OCI-LY1 (cell line): Measurements from ENCODE around the gene MYL6B.

Source experiments
- H2AFZ ChIP-seq: fragments of 200-600 bp; sonication (generic), shearing (Covaris generic); 2 replicates; pipeline ENCODE4 v1.6.0; 2014; ENCODE audit warnings: antibody characterized with exemption, mild to moderate bottlenecking, low read length
- H3F3A ChIP-seq: fragments of 200-600 bp; sonication (generic), shearing (Covaris generic); 2 replicates; pipeline ENCODE4 v1.6.0; 2014; ENCODE audit warnings: mild to moderate bottlenecking, antibody characterized with exemption, low read length, moderate library complexity; ENCODE audit not compliant: insufficient read depth
- H3K27ac ChIP-seq: fragments of 200-600 bp; sonication (generic); 2 replicates; pipeline ENCODE4 v1.5.1; 2014; ENCODE audit warnings: low read length, mixed run types, mild to moderate bottlenecking, low read depth; ENCODE audit not compliant: poor library complexity, severe bottlenecking
- H3K27me3 ChIP-seq: fragments of 200-600 bp; sonication (generic); 2 replicates; pipeline ENCODE4 v1.6.0; 2014; ENCODE audit warnings: antibody characterized with exemption, mild to moderate bottlenecking, low read length, moderate library complexity; ENCODE audit not compliant: insufficient read depth
- H3K36me3 ChIP-seq: fragments of 200-600 bp; sonication (generic); 2 replicates; pipeline ENCODE4 v1.6.1; 2014; ENCODE audit warnings: mild to moderate bottlenecking, antibody characterized with exemption, low read length, moderate library complexity, mixed read lengths; ENCODE audit not compliant: insufficient read depth
- H3K4me1 ChIP-seq: fragments of 200-600 bp; sonication (generic); 2 replicates; pipeline ENCODE4 v1.5.1; 2014; ENCODE audit warnings: mild to moderate bottlenecking, low read length, moderate library complexity; ENCODE audit not compliant: insufficient read depth, severe bottlenecking
- H3K4me2 ChIP-seq: fragments of 200-600 bp; sonication (generic), shearing (Covaris generic); 2 replicates; pipeline ENCODE4 v1.6.1; 2014; ENCODE audit warnings: low read length
- H3K4me3 ChIP-seq: fragments of 200-600 bp; sonication (generic); 2 replicates; pipeline ENCODE4 v1.5.1; 2014; ENCODE audit warnings: low read length, low read depth, mild to moderate bottlenecking, mixed read lengths; ENCODE audit not compliant: poor library complexity, severe bottlenecking
- H3K79me2 ChIP-seq: fragments of 200-600 bp; shearing (Covaris generic); 2 replicates; pipeline ENCODE4 v1.6.1; 2016; ENCODE audit warnings: mixed run types, low read length, mixed read lengths; ENCODE audit not compliant: insufficient read depth
- H3K9ac ChIP-seq: fragments of 200-600 bp; sonication (generic), shearing (Covaris generic); 2 replicates; pipeline ENCODE4 v1.6.1; 2014; ENCODE audit warnings: mild to moderate bottlenecking, low read length, mixed read lengths
- H3K9me2 ChIP-seq: fragments of 200-600 bp; sonication (generic), shearing (Covaris generic); 2 replicates; pipeline ENCODE4 v1.6.1; 2014; ENCODE audit warnings: low read depth, mild to moderate bottlenecking, low read length, mixed read lengths
- H3K9me3 ChIP-seq: fragments of 200-600 bp; shearing (Covaris generic); 2 replicates; pipeline ENCODE4 v1.6.1; 2014; ENCODE audit warnings: low read length, mixed read lengths
- H4K20me1 ChIP-seq: fragments of 200-600 bp; sonication (generic), shearing (Covaris generic); 2 replicates; pipeline ENCODE4 v1.6.0; 2016; ENCODE audit warnings: mild to moderate bottlenecking, low read length; ENCODE audit not compliant: insufficient read depth
- CTCF ChIP-seq: fragments of 200-600 bp; sonication (generic), shearing (Covaris generic); IDR thresholded peaks from 2 replicates; pipeline ENCODE4 v1.5.1; 2017; ENCODE audit warnings: mild to moderate bottlenecking, antibody characterized with exemption, low read length, moderate library complexity, mixed read lengths
- EZH2 ChIP-seq: fragments of 200-600 bp; sonication (generic), shearing (Covaris generic); IDR thresholded peaks from 2 replicates; pipeline ENCODE4 v1.8.0; 2017; ENCODE audit warnings: borderline replicate concordance, mixed run types, mild to moderate bottlenecking, antibody characterized with exemption, low read length, moderate library complexity, mixed read lengths

Gene MYL6B

DNA sequence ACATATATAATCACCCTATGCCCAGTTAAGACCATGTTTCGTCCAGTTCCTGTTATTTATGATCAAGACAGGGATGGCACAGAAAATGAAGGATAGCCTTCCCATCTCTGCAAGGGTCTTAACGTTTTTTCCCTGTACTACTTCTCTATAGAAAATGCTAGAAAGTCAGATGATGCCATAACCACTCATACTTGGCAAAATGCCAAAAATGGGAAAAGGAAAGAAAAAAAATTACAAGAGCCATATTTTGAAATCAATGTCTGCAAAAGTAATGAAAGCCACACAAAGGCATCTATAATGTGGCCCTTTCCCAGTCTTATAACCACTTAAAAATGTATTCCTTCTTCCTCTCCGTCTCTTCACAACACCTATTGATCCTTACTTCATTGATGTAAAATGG, 1.8 kb upstream of the MYL6B start:
- Histone ChIP-seq H3K27ac (no peak overlapping the region), H2AFZ (no peak overlapping the region), H3K4me2 (no peak overlapping the region), H3K9me2 (no peaks in the 10 kb centered on the region), H3K4me1 (peaks cover 30% of the 10 kb centered on the region), H3K79me2 (no peaks in the 10 kb centered on the region), H4K20me1 (no peaks in the 10 kb centered on the region), H3F3A (no peaks in the 10 kb centered on the region), H3K4me3 (no peak overlapping the region), H3K36me3 (peaks cover 3% of the 10 kb centered on the region; the same call in 1 of the 2 replicates), H3K9me3 (no peaks in the 10 kb centered on the region), H3K27me3 (no peaks in the 10 kb centered on the region), H3K9ac (no peak overlapping the region)
- TF ChIP-seq EZH2 (no peak), CTCF (no peak)

- TF ChIP-seq EZH2 (no peak), CTCF (peak; percentile 62)
- Histone ChIP-seq H2AFZ (peak overlapping the region; percentile 24; the same call in 1 of the 2 replicates), H3K4me1 (peaks cover 30% of the 10 kb centered on the region), H3F3A (no peaks in the 10 kb centered on the region), H3K9me2 (no peaks in the 10 kb centered on the region), H3K4me2 (peak overlapping the region; percentile 91), H3K9ac (peak overlapping the region; percentile 88), H3K79me2 (no peaks in the 10 kb centered on the region), H4K20me1 (no peaks in the 10 kb centered on the region), H3K27me3 (no peaks in the 10 kb centered on the region), H3K36me3 (peaks cover 6% of the 10 kb centered on the region; the same call in 1 of the 2 replicates), H3K27ac (peak overlapping the region; percentile 91), H3K9me3 (no peaks in the 10 kb centered on the region), H3K4me3 (peak overlapping the region; percentile 77)
Observed at GRCh38 chr12:56151672-56152131, 685 bp upstream of the MYL6B start.

- peak overlapping the region; percentile 91 for H3K27ac ChIP-seq
- TF ChIP-seq CTCF: no peak
- no peak for TF ChIP-seq EZH2
- H3K9me3 ChIP-seq: no peaks in the 10 kb centered on the region
- peaks cover 6% of the 10 kb centered on the region; the same call in 1 of the 2 replicates for H3K36me3 ChIP-seq
- peaks cover 41% of the 10 kb centered on the region for H3K4me1 ChIP-seq
- peak overlapping the region; percentile 77 for H3K4me3 ChIP-seq
- H3F3A ChIP-seq: no peaks in the 10 kb centered on the region
- H3K27me3 ChIP-seq: no peaks in the 10 kb centered on the region
- peak overlapping the region; percentile 88 for H3K9ac ChIP-seq
- H4K20me1 ChIP-seq: no peaks in the 10 kb centered on the region
- H3K4me2 ChIP-seq: peak overlapping the region; percentile 91
- no peaks in the 10 kb centered on the region for H3K9me2 ChIP-seq
- H3K79me2 ChIP-seq: no peaks in the 10 kb centered on the region
- H2AFZ ChIP-seq: no peak overlapping the region
Observed at GRCh38 chr12:56152756-56153677, 630 bp downstream of the MYL6B start.
